Nephron (organoid): ENCODE measurements around the gene CASTOR2.

Source experiments
- H3K27ac Mint-ChIP-seq, 3 experiments: 2 replicates each; pipeline ENCODE4 v1.8.0; 2020; ENCODE audit warnings: mixed read lengths in 3 of 3, mild to moderate bottlenecking in 2 of 3, moderate library complexity in 1 of 3
- H3K27me3 Mint-ChIP-seq: 2 replicates; pipeline ENCODE4 v1.8.0; 2021; ENCODE audit warnings: low read depth, mild to moderate bottlenecking, moderate library complexity, mixed read lengths
- H3K36me3 Mint-ChIP-seq: 2 replicates; pipeline ENCODE4 v1.8.0; 2020; ENCODE audit warnings: low read depth, mixed read lengths
- H3K4me1 Mint-ChIP-seq: 2 replicates; pipeline ENCODE4 v1.8.0; 2020; ENCODE audit warnings: mixed read lengths
- H3K4me3 Mint-ChIP-seq, 3 experiments: 2 replicates each; pipeline ENCODE4 v1.8.0; 2020; ENCODE audit warnings: mild to moderate bottlenecking in 3 of 3, mixed read lengths in 3 of 3, moderate library complexity in 2 of 3
- H3K9me3 Mint-ChIP-seq: 2 replicates; pipeline ENCODE4 v1.8.0; 2020; ENCODE audit warnings: mixed read lengths
- TF ChIP-seq, protein P1 (sequence below), 3 experiments: fragments of 200-600 bp; sonication (generic); IDR thresholded peaks; one replicate each; pipeline ENCODE4 v1.5.0; 2021; ENCODE audit warnings: antibody characterized with exemption in 3 of 3; ENCODE audit not compliant: unreplicated experiment in 3 of 3

CASTOR2 gene

DNA sequence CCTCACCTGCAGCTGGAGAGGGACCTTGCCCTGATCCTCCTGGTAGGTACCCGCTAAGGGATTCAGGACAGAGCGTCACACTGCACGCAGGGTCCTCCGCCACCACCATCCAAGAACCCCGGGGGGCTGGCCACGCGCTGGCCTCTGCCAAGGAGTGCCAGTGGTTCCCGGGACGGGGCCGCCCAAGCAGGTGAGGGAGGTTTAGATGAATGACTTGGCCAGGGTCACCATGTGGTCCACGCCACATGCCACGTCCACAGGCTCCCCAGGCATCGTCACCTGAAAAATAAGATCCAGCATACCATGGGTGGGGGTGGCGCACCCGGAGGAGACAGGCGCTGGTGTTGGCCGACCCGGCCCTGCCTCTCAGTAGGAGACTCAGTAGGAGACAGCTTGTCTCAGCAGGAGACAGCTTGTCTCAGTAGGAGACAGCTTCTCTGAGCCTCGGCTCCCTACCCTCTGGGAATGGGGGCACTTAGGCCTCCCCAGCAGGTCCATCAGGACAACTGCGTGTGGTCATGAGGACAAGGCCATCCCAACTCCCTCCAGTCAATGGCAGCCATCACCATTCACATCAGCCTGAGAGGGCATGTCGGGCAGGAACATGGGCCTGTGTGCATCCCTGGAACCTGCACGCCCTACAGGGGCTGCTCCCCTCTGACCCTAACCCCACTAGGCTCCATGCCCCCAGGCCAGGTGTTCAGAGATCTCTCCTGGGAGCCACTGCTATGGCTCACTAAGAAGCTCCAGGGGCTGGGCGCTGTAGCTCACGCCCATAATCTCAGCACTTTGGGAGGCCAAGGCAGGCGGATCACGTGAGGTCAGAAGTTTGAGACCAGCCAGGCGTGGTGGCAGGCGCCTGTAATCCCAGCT, 78.6 kb downstream of the CASTOR2 start:
- TF ChIP-seq, protein P1, sequence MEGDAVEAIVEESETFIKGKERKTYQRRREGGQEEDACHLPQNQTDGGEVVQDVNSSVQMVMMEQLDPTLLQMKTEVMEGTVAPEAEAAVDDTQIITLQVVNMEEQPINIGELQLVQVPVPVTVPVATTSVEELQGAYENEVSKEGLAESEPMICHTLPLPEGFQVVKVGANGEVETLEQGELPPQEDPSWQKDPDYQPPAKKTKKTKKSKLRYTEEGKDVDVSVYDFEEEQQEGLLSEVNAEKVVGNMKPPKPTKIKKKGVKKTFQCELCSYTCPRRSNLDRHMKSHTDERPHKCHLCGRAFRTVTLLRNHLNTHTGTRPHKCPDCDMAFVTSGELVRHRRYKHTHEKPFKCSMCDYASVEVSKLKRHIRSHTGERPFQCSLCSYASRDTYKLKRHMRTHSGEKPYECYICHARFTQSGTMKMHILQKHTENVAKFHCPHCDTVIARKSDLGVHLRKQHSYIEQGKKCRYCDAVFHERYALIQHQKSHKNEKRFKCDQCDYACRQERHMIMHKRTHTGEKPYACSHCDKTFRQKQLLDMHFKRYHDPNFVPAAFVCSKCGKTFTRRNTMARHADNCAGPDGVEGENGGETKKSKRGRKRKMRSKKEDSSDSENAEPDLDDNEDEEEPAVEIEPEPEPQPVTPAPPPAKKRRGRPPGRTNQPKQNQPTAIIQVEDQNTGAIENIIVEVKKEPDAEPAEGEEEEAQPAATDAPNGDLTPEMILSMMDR (IDR thresholded peaks at IDR 0.05; ENCODE audit: unreplicated experiment in 3 of 3) = no peak
- H3K9me3 Mint-ChIP-seq = no peaks in the 10 kb centered on the region
- H3K36me3 Mint-ChIP-seq = peaks cover 33% of the 10 kb centered on the region
- H3K27me3 Mint-ChIP-seq = no peaks in the 10 kb centered on the region
- H3K4me1 Mint-ChIP-seq = peaks cover 31% of the 10 kb centered on the region
- H3K27ac Mint-ChIP-seq = peak overlapping the region in 1 of 3 experiments; percentile 98
- no peak overlapping the region for H3K4me3 Mint-ChIP-seq

DNA sequence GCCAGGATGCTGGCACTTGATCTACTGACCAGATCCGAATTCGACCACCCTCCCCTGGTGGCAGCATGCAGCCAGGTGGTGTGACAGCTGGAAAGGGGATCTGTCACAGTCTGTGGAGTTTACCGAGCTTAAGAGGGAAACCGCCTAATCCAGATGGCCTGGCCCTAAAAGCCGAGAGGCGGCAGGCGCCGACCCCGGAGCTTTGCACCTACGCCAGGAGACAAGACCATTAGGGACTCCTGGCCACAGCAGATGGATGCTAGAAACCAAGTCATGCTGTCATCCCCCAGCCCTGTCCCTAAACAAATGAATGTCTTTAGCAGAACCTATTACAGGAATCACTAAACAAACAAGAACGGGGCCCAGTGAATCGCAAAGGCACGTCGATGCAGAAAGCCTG, 81.4 kb downstream of the CASTOR2 start:
- peaks cover 29% of the 10 kb centered on the region for H3K4me1 Mint-ChIP-seq
- TF ChIP-seq, protein P1 (IDR thresholded peaks at IDR 0.05; ENCODE audit: unreplicated experiment in 3 of 3) = no peak

GRCh38 chr7:75048435-75049379, 84.2 kb downstream of the CASTOR2 start:
- Mint-ChIP-seq H3K36me3 (peaks cover 47% of the 10 kb centered on the region), H3K27ac (peak overlapping the region in 2 of 3 experiments; percentile 66 to 74), H3K27me3 (no peaks in the 10 kb centered on the region), H3K9me3 (no peaks in the 10 kb centered on the region), H3K4me1 (peaks cover 15% of the 10 kb centered on the region), H3K4me3 (no peak overlapping the region)
- TF ChIP-seq, protein P1 (IDR thresholded peaks at IDR 0.05; ENCODE audit: unreplicated experiment in 3 of 3) = no peak

More for the DNA sequence above, 81.4 kb downstream of the CASTOR2 start:
- peaks cover 42% of the 10 kb centered on the region for H3K36me3 Mint-ChIP-seq
- H3K27ac Mint-ChIP-seq = peak overlapping the region in 2 of 3 experiments; percentile 79 to 89
- no peaks in the 10 kb centered on the region for H3K27me3 Mint-ChIP-seq
- no peak overlapping the region for H3K4me3 Mint-ChIP-seq
- no peaks in the 10 kb centered on the region for H3K9me3 Mint-ChIP-seq

DNA sequence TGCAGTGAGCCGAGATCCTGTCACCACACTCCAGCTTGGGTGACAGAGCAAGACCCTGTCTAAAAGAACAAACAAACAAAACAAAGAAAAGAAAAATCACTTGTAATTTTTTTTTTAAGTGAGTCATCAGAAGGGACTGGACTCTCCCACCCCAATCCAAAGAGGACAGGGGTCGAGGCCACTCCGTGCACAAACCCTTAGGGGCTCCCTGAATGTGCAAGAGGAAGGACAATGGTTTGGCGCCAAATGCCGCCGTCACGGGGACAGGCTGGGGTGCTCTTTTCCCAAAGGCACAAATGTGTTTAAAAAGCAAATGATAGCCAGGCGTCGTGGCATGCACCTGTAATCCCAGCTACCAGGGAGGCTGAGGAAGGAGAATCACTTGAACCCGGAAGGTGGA, 85.3 kb downstream of the CASTOR2 start:
- TF ChIP-seq, protein P1 (IDR thresholded peaks at IDR 0.05; ENCODE audit: unreplicated experiment in 3 of 3) = no peak
- H3K4me1 Mint-ChIP-seq = peaks cover 15% of the 10 kb centered on the region
- no peaks in the 10 kb centered on the region for H3K9me3 Mint-ChIP-seq
- peaks cover 48% of the 10 kb centered on the region for H3K36me3 Mint-ChIP-seq
- no peak overlapping the region for H3K27ac Mint-ChIP-seq
- no peaks in the 10 kb centered on the region for H3K27me3 Mint-ChIP-seq
- no peak overlapping the region for H3K4me3 Mint-ChIP-seq

DNA sequence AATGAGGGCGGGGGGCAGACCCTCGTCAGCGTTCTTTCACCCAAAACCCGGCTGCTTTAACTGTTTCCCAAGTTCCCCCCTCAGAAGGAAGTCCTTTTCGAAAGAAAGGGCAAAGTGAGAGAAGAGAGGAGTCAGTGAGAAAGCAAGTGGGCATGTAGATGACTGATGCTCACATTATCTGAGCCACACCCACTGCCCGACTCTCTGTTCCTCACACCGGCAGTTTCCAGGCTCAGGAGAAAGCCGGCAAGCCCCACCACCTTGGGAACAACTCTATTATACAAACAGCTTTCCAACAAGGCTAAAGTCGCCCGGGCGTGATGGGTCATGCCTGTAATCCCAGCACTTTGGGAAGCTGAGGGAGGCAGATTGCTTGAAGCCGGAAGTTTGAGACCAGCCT, 86.0 kb downstream of the CASTOR2 start:
- H3K4me1 Mint-ChIP-seq = peaks cover 20% of the 10 kb centered on the region
- no peaks in the 10 kb centered on the region for H3K9me3 Mint-ChIP-seq
- no peak overlapping the region for H3K4me3 Mint-ChIP-seq
- no peak overlapping the region for H3K27ac Mint-ChIP-seq
- H3K36me3 Mint-ChIP-seq = peaks cover 53% of the 10 kb centered on the region
- TF ChIP-seq, protein P1 (IDR thresholded peaks at IDR 0.05; ENCODE audit: unreplicated experiment in 3 of 3) = no peak
- no peaks in the 10 kb centered on the region for H3K27me3 Mint-ChIP-seq
